ENCODE data around the gene RIN3.

GRCh38 chr14:92473261-92473968 is 40.2 kb upstream of the RIN3 start:
- TF ChIP-seq POLR2A (IDR thresholded peaks at IDR 0.05): no peak
- TF ChIP-seq, protein P1, sequence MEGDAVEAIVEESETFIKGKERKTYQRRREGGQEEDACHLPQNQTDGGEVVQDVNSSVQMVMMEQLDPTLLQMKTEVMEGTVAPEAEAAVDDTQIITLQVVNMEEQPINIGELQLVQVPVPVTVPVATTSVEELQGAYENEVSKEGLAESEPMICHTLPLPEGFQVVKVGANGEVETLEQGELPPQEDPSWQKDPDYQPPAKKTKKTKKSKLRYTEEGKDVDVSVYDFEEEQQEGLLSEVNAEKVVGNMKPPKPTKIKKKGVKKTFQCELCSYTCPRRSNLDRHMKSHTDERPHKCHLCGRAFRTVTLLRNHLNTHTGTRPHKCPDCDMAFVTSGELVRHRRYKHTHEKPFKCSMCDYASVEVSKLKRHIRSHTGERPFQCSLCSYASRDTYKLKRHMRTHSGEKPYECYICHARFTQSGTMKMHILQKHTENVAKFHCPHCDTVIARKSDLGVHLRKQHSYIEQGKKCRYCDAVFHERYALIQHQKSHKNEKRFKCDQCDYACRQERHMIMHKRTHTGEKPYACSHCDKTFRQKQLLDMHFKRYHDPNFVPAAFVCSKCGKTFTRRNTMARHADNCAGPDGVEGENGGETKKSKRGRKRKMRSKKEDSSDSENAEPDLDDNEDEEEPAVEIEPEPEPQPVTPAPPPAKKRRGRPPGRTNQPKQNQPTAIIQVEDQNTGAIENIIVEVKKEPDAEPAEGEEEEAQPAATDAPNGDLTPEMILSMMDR (IDR thresholded peaks at IDR 0.05): no peak
